ENCODE measurements around the gene GLOD4. TPM values are rescaled to one million over a fixed set of nuclear protein-coding genes. Genes with fewer than 3 reads are reported as not detected.
"Not testable (repeated sequence)": the region's sequence is repeated elsewhere in the genome, so short reads cannot be mapped to it uniquely, and the experiment has no call there.

The GLOD4 gene
- total and polyA plus RNA-seq, 2 donors (not counting 1 experiment from before 2014, with no cell fraction given), result 31.7 to 62.8 TPM

- H3K4me2 ChIP-seq (ENCODE audit: extremely low read depth, insufficient read depth, low read length), result no peak overlapping the region
Measured at GRCh38 chr17:760371-760770, 21.7 kb downstream of the GLOD4 start.

GRCh38 chr17:759964-760363 lies 22.1 kb downstream of the GLOD4 start:
- Histone ChIP-seq H3K4me3 (replicated peaks in 1 of 4; ENCODE audit: control extremely low read depth in 1 of 4, insufficient read depth in 1 of 4, low read depth in 3 of 4, low read length in 4 of 4) (no peak overlapping the region), H4K20me1 (ENCODE audit: control insufficient read depth, extremely low read depth, insufficient read depth, low read length) (no peaks in the 10 kb centered on the region), H2AFZ (ENCODE audit: low read length) (no peak overlapping the region), H3K36me3 (ENCODE audit: control insufficient read depth, insufficient read depth, low read length) (peaks cover 8% of the 10 kb centered on the region), H3K27ac (ENCODE audit: insufficient read depth, low read length) (no peak overlapping the region), H3K4me1 (ENCODE audit: control insufficient read depth, extremely low read depth, insufficient read depth, low read length) (no peaks in the 10 kb centered on the region), H3K9me3 (ENCODE audit: control insufficient read depth, insufficient read depth, low read depth, low read length) (no peaks in the 10 kb centered on the region), H3K27me3 (ENCODE audit: control insufficient read depth, insufficient read depth, low read length) (no peaks in the 10 kb centered on the region), H3K9ac (ENCODE audit: insufficient read depth, low read length) (no peak overlapping the region), H3K4me2 (ENCODE audit: extremely low read depth, insufficient read depth, low read length) (no peak overlapping the region), H3K79me2 (ENCODE audit: control insufficient read depth, insufficient read depth, low read length) (no peaks in the 10 kb centered on the region)
- no peak for DNase-seq (ENCODE audit: low read depth in 2 of 2)
- no peak for TF ChIP-seq EZH2 (IDR thresholded peaks at IDR 0.05; ENCODE audit: low read length, missing control alignments)
- TF ChIP-seq CTCF (conservative IDR thresholded peaks at IDR 0.05 in 1 of 2, IDR thresholded peaks at IDR 0.05 in 1 of 2; ENCODE audit: low read depth in 1 of 2, low read length in 2 of 2), result no peak

More at GRCh38 chr17:760371-760770, 21.7 kb downstream of the GLOD4 start:
- DNase-seq (ENCODE audit: low read depth in 2 of 2), result no peak
- H3K9me3 ChIP-seq (ENCODE audit: control insufficient read depth, insufficient read depth, low read depth, low read length), result no peaks in the 10 kb centered on the region
- H3K79me2 ChIP-seq (ENCODE audit: control insufficient read depth, insufficient read depth, low read length), result no peaks in the 10 kb centered on the region
- peaks cover 8% of the 10 kb centered on the region for H3K36me3 ChIP-seq (ENCODE audit: control insufficient read depth, insufficient read depth, low read length)
- H3K27me3 ChIP-seq (ENCODE audit: control insufficient read depth, insufficient read depth, low read length), result no peaks in the 10 kb centered on the region
- no peak overlapping the region for H3K27ac ChIP-seq (ENCODE audit: insufficient read depth, low read length)
- H3K4me3 ChIP-seq (replicated peaks in 1 of 4; ENCODE audit: control extremely low read depth in 1 of 4, insufficient read depth in 1 of 4, low read depth in 3 of 4, low read length in 4 of 4), result no peak overlapping the region
- no peak overlapping the region for H3K9ac ChIP-seq (ENCODE audit: insufficient read depth, low read length)
- no peak overlapping the region for H2AFZ ChIP-seq (ENCODE audit: low read length)
- TF ChIP-seq EZH2 (IDR thresholded peaks at IDR 0.05; ENCODE audit: low read length, missing control alignments) (no peak), CTCF (conservative IDR thresholded peaks at IDR 0.05 in 1 of 2, IDR thresholded peaks at IDR 0.05 in 1 of 2; ENCODE audit: low read depth in 1 of 2, low read length in 2 of 2) (no peak)
- no peaks in the 10 kb centered on the region for H4K20me1 ChIP-seq (ENCODE audit: control insufficient read depth, extremely low read depth, insufficient read depth, low read length)
- H3K4me1 ChIP-seq (ENCODE audit: control insufficient read depth, extremely low read depth, insufficient read depth, low read length), result no peaks in the 10 kb centered on the region

DNA sequence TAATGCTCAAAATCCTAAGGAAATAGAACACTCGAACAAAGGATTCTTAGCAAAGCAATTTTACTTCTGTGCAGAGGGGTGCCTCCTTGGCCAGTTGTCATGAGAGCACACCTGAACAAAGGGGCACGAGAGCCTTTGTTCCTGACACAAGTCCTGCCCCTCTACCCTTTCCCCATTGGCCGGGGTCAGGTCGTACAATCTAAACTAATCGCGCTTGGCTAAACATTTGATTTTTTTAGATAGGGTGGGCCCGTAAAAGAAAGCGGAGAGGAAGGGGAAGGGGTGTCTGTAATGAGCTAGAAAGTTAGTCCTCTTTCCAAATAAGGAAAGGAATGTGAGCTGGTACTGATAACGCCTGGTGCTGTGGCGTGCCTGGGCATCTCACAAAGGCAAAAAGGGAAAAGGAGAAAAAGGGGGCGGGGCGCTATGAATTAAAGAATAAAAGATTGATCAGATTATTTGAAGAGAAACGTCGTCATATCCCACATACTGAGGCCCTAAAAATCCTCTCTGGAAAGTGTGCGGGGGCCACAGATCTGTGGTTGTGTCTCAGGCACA lies 26.0 kb downstream of the GLOD4 start:
- not testable (repeated sequence) for H2AFZ ChIP-seq (ENCODE audit: low read length); H3K27ac ChIP-seq (ENCODE audit: insufficient read depth, low read length); DNase-seq (ENCODE audit: low read depth in 2 of 2); H3K9ac ChIP-seq (ENCODE audit: insufficient read depth, low read length); H3K4me1 ChIP-seq (ENCODE audit: control insufficient read depth, extremely low read depth, insufficient read depth, low read length); H3K4me2 ChIP-seq (ENCODE audit: extremely low read depth, insufficient read depth, low read length); H3K27me3 ChIP-seq (ENCODE audit: control insufficient read depth, insufficient read depth, low read length); H3K79me2 ChIP-seq (ENCODE audit: control insufficient read depth, insufficient read depth, low read length); H3K36me3 ChIP-seq (ENCODE audit: control insufficient read depth, insufficient read depth, low read length); H3K9me3 ChIP-seq (ENCODE audit: control insufficient read depth, insufficient read depth, low read depth, low read length); H3K4me3 ChIP-seq (replicated peaks in 1 of 4; ENCODE audit: control extremely low read depth in 1 of 4, insufficient read depth in 1 of 4, low read depth in 3 of 4, low read length in 4 of 4); H4K20me1 ChIP-seq (ENCODE audit: control insufficient read depth, extremely low read depth, insufficient read depth, low read length)

DNA sequence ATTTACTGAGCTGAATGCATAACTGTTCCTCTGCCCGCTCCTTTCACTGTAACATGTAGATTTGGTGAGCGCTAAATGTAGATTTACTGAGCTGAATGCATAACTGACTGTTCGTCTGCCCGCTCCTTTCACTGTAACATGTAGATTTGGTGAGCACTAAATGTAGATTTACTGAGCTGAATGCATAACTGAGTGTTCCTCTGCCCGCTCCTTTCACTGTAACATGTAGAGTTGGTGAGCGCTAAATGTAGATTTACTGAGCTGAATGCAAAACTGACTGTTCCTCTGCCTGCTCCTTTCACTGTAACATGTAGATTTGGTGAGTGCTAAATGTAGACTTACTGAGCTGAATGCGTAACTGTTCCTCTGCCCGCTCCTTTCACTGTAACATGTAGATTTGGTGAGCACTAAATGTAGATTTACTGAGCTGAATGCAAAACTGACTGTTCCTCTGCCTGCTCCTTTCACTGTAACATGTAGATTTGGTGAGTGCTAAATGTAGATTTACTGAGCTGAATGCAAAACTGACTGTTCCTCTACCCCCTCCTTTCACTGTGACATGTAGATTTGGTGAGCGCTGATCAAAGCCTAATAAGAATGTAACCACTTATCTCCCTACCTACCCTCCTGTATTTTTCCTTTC lies 26.6 kb downstream of the GLOD4 start:
- not testable (repeated sequence) for H4K20me1 ChIP-seq (ENCODE audit: control insufficient read depth, extremely low read depth, insufficient read depth, low read length); H3K4me3 ChIP-seq (replicated peaks in 1 of 4; ENCODE audit: control extremely low read depth in 1 of 4, insufficient read depth in 1 of 4, low read depth in 3 of 4, low read length in 4 of 4); H3K4me1 ChIP-seq (ENCODE audit: control insufficient read depth, extremely low read depth, insufficient read depth, low read length); H2AFZ ChIP-seq (ENCODE audit: low read length); H3K9ac ChIP-seq (ENCODE audit: insufficient read depth, low read length); H3K4me2 ChIP-seq (ENCODE audit: extremely low read depth, insufficient read depth, low read length); H3K27ac ChIP-seq (ENCODE audit: insufficient read depth, low read length); H3K36me3 ChIP-seq (ENCODE audit: control insufficient read depth, insufficient read depth, low read length); H3K9me3 ChIP-seq (ENCODE audit: control insufficient read depth, insufficient read depth, low read depth, low read length); H3K27me3 ChIP-seq (ENCODE audit: control insufficient read depth, insufficient read depth, low read length); DNase-seq (ENCODE audit: low read depth in 2 of 2)
- H3K79me2 ChIP-seq (ENCODE audit: control insufficient read depth, insufficient read depth, low read length), result peaks cover 12% of the 10 kb centered on the region

All from fibroblast of lung (primary cell).